Keratinocyte (primary cell): Measurements from ENCODE around the gene SLIT3. TPM values are rescaled to one million over a fixed set of nuclear protein-coding genes. Genes with fewer than 3 reads are reported as not detected.

Source experiments
- DNase-seq: peaks from one replicate; pipeline ENCODE4 v3.0.0-alpha.2; 2011; ENCODE audit warnings: low read depth, missing footprints, low spot score
- FAIRE-seq: peaks from 2 replicates; lab custom pipeline; 2011; peaks lifted over from hg19 to GRCh38; lab: Jason Lieb, UNC
- H2AFZ ChIP-seq: 2 replicates; pipeline ENCODE4 v1.6.0; 2012; ENCODE audit warnings: low read length, control low read depth, inconsistent platforms; ENCODE audit not compliant: control insufficient read depth
- H3K27ac ChIP-seq: 2 replicates; pipeline ENCODE4 v1.5.1; 2011; ENCODE audit warnings: low read length; ENCODE audit not compliant: control insufficient read depth, insufficient read depth
- H3K27me3 ChIP-seq: 3 replicates; pipeline ENCODE4 v1.6.0; 2011; ENCODE audit warnings: low read length; ENCODE audit not compliant: control insufficient read depth, insufficient read depth; ENCODE audit errors: extremely low read depth
- H3K36me3 ChIP-seq, 2 experiments: 2 replicates in 1 of 2; 3 replicates in 1 of 2; pipeline ENCODE4 v1.5.1; 2011; ENCODE audit warnings: low read length in 2 of 2, mild to moderate bottlenecking in 1 of 2; ENCODE audit not compliant: control insufficient read depth in 2 of 2, insufficient read depth in 2 of 2; ENCODE audit errors: extremely low read depth in 1 of 2
- H3K4me1 ChIP-seq: 3 replicates; pipeline ENCODE4 v1.5.1; 2011; ENCODE audit warnings: low read length; ENCODE audit not compliant: control insufficient read depth, insufficient read depth; ENCODE audit errors: extremely low read depth
- H3K4me2 ChIP-seq: 3 replicates; pipeline ENCODE4 v1.6.0; 2011; ENCODE audit warnings: low read depth, low read length; ENCODE audit not compliant: control insufficient read depth, insufficient read depth; ENCODE audit errors: extremely low read depth
- H3K4me3 ChIP-seq, 3 experiments: fragments of 200-600 bp in 1 of 3; sonication (generic) in 1 of 3; 2 replicates in 2 of 3; 3 replicates in 1 of 3; pipeline ENCODE4 v1.5.1; 2011 to 2016; ENCODE audit warnings: low read length in 3 of 3, mild to moderate bottlenecking in 3 of 3, control low read depth in 2 of 3, inconsistent platforms in 1 of 3, low read depth in 1 of 3, mixed read lengths in 1 of 3, mixed run types in 1 of 3, moderate library complexity in 1 of 3; ENCODE audit not compliant: control insufficient read depth in 2 of 3, insufficient read depth in 2 of 3; ENCODE audit errors: extremely low read depth in 1 of 3
- H3K79me2 ChIP-seq: 2 replicates; pipeline ENCODE4 v1.6.0; 2012; ENCODE audit warnings: low read length; ENCODE audit not compliant: control insufficient read depth, insufficient read depth
- H3K9ac ChIP-seq: 3 replicates; pipeline ENCODE4 v1.6.0; 2011; ENCODE audit warnings: low read length; ENCODE audit not compliant: control insufficient read depth, insufficient read depth; ENCODE audit errors: extremely low read depth
- H3K9me1 ChIP-seq: 3 replicates; pipeline ENCODE4 v1.6.0; 2011; ENCODE audit warnings: low read length; ENCODE audit not compliant: control insufficient read depth, insufficient read depth; ENCODE audit errors: extremely low read depth
- H3K9me3 ChIP-seq: 2 replicates; pipeline ENCODE4 v1.5.1; 2012; ENCODE audit warnings: low read depth, low read length; ENCODE audit not compliant: control insufficient read depth
- H4K20me1 ChIP-seq: 3 replicates; pipeline ENCODE4 v1.6.0; 2011; ENCODE audit warnings: low read length; ENCODE audit not compliant: control insufficient read depth, insufficient read depth; ENCODE audit errors: extremely low read depth
- EZH2 ChIP-seq: IDR thresholded peaks from one replicate; pipeline ENCODE4 v1.6.1; 2012; ENCODE audit warnings: inconsistent platforms, mild to moderate bottlenecking, low read length, moderate library complexity
- dilution Hi-C: fragments of 300-500 bp; cut with MboI; formaldehyde crosslinking; loops from one replicate; pipeline ENCODE4 v1.7.0; 2020; ENCODE audit warnings: low sequenced_read_pairs; ENCODE audit not compliant: extremely low pct_ligation_motif_present
- polyA plus RNA-seq, 5 experiments: library from polyadenylated mRNA; depleted of rRNA in 3 of 5; stranded (reverse) in 3 of 5; stranded (forward) in 1 of 5; unstranded in 1 of 5; fragments of >200 nt; gene quantifications; 1 replicate in 1 of 5; 2 replicates in 3 of 5; 3 replicates in 1 of 5; pipeline versions ENCODE4 v1.2.1 to v1.2.3, GENCODE V29; 2011 to 2012; ENCODE audit warnings: missing spikeins in 2 of 5, low read depth in 1 of 5, low replicate concordance in 1 of 5
- TF ChIP-seq, protein P1 (sequence below), 3 experiments: IDR thresholded peaks in 1 of 3; conservative IDR thresholded peaks in 1 of 3; optimal IDR thresholded peaks in 1 of 3; 2 replicates in 2 of 3; 3 replicates in 1 of 3; pipeline versions ENCODE3 to v1.5.1; 2011; ENCODE audit warnings: low read length in 3 of 3, mild to moderate bottlenecking in 3 of 3, moderate library complexity in 2 of 3, control low read depth in 1 of 3, inconsistent platforms in 1 of 3; ENCODE audit not compliant: insufficient read depth in 2 of 3; ENCODE audit errors: extremely low read depth in 1 of 3

SLIT3 gene
- polyA plus RNA-seq, 1 donor (not counting 4 experiments of a cell fraction or from before 2014, with no cell fraction given): 2.4 TPM

DNA sequence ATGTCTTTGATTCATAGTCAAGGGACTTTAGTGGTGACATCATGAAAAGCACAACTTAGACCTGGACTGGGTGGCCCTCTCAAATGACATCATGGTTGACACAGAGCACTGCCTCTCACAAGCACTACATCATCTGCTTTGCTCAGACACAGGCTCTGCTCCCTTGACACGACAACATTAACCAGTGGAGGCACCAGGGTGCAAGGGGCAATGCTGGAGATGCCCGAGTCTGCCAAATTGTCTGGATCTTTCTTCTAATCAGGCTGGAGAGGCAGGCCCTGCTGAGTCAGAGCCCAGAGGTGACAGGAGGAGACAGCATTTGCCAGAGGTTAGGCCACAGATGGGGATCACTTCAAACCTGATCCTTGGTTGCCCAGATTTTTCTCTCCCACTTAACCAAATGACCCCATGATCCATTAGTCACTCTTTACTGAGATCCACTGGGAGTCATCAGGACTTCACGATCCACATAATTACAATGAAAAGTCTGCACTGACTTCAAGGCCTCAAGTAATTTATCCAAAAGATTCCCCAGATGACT lies 174.4 kb downstream of the SLIT3 start:
- Histone ChIP-seq H3K36me3 (no peaks in the 10 kb centered on the region), H4K20me1 (no peaks in the 10 kb centered on the region), H3K4me2 (no peak overlapping the region), H3K9me1 (no peaks in the 10 kb centered on the region), H3K27me3 (no peaks in the 10 kb centered on the region), H3K9ac (no peak overlapping the region), H3K4me3 (no peak overlapping the region), H3K9me3 (no peaks in the 10 kb centered on the region), H3K27ac (no peak overlapping the region), H3K4me1 (no peaks in the 10 kb centered on the region), H2AFZ (no peak overlapping the region), H3K79me2 (no peaks in the 10 kb centered on the region)
- FAIRE-seq: no peak
- DNase-seq: no peak
- TF ChIP-seq, protein P1, sequence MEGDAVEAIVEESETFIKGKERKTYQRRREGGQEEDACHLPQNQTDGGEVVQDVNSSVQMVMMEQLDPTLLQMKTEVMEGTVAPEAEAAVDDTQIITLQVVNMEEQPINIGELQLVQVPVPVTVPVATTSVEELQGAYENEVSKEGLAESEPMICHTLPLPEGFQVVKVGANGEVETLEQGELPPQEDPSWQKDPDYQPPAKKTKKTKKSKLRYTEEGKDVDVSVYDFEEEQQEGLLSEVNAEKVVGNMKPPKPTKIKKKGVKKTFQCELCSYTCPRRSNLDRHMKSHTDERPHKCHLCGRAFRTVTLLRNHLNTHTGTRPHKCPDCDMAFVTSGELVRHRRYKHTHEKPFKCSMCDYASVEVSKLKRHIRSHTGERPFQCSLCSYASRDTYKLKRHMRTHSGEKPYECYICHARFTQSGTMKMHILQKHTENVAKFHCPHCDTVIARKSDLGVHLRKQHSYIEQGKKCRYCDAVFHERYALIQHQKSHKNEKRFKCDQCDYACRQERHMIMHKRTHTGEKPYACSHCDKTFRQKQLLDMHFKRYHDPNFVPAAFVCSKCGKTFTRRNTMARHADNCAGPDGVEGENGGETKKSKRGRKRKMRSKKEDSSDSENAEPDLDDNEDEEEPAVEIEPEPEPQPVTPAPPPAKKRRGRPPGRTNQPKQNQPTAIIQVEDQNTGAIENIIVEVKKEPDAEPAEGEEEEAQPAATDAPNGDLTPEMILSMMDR (optimal IDR thresholded peaks at IDR 0.05 in 1 of 3, IDR thresholded peaks at IDR 0.05 in 1 of 3, conservative IDR thresholded peaks at IDR 0.05 in 1 of 3; ENCODE audit: extremely low read depth in 1 of 3, insufficient read depth in 2 of 3, low read length in 3 of 3): no peak
- no peak for TF ChIP-seq EZH2
- dilution Hi-C loops: no loop called here

DNA sequence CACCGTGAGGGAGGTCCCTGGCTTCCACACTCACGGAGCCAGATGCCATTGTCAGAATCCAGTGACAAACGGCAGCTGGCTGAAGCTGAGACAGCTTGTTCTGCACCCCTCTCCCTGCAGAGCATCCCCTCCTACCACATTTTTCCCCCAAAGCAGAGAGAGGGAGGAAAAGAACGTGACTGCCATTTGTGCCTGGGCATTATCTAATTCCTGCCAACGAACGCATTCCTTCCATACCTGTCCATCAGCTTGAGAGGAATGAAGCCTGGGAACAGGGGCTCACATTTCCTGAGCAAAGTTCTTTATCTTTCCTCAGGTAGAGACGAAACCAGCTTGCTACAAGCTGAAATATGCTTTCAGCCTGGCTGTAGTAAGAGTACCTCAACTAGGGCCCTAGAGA lies 175.4 kb downstream of the SLIT3 start:
- no peak overlapping the region for H2AFZ ChIP-seq
- no peak for FAIRE-seq
- no peak overlapping the region for H3K9ac ChIP-seq
- H4K20me1 ChIP-seq: no peaks in the 10 kb centered on the region
- no peak overlapping the region for H3K27ac ChIP-seq
- H3K9me3 ChIP-seq: no peaks in the 10 kb centered on the region
- no peaks in the 10 kb centered on the region for H3K79me2 ChIP-seq
- TF ChIP-seq, protein P1 (optimal IDR thresholded peaks at IDR 0.05 in 1 of 3, IDR thresholded peaks at IDR 0.05 in 1 of 3, conservative IDR thresholded peaks at IDR 0.05 in 1 of 3; ENCODE audit: extremely low read depth in 1 of 3, insufficient read depth in 2 of 3, low read length in 3 of 3): no peak
- TF ChIP-seq EZH2: no peak
- dilution Hi-C loops: no loop called here
- no peaks in the 10 kb centered on the region for H3K36me3 ChIP-seq
- no peaks in the 10 kb centered on the region for H3K4me1 ChIP-seq
- H3K27me3 ChIP-seq: no peaks in the 10 kb centered on the region
- H3K9me1 ChIP-seq: no peaks in the 10 kb centered on the region
- no peak overlapping the region for H3K4me2 ChIP-seq
- no peak for DNase-seq
- H3K4me3 ChIP-seq: no peak overlapping the region
